Vagina (tissue), 2 donors: Measurements from ENCODE around the gene LANCL2.

Experiments used
- CTCF ChIP-seq, 3 experiments: fragments of 450-650 bp in 2 of 3; fragments of 200-600 bp in 1 of 3; sonication (generic) in 1 of 3; IDR thresholded peaks; one replicate each; pipeline ENCODE4 v1.5.1; 2017 to 2019; ENCODE audit warnings: antibody characterized with exemption in 3 of 3, mild to moderate bottlenecking in 2 of 3, moderate library complexity in 2 of 3
- POLR2A ChIP-seq, 2 donors: fragments of 450-650 bp; IDR thresholded peaks; one replicate each; pipeline ENCODE4 v1.6.1; 2017; ENCODE audit warnings: antibody characterized with exemption in 2 of 2, mild to moderate bottlenecking in 2 of 2, moderate library complexity in 2 of 2

- TF ChIP-seq CTCF (IDR thresholded peaks at IDR 0.05) (no peak), POLR2A (IDR thresholded peaks at IDR 0.05) (no peak)
Observed at GRCh38 chr7:55369427-55370400, 4.6 kb downstream of the LANCL2 start.
